ENCODE data around the gene CACNA1B.

Gene CACNA1B

GRCh38 chr9:137843355-137843754 lies 34.2 kb upstream of the CACNA1B start:
- Histone ChIP-seq H4K20me1 (ENCODE audit: insufficient read depth) (no peaks in the 10 kb centered on the region), H3K36me3 (ENCODE audit: insufficient read depth) (no peaks in the 10 kb centered on the region), H3K9ac (no peak overlapping the region), H3K4me2 (no peak overlapping the region), H2AFZ (ENCODE audit: low read depth) (no peak overlapping the region), H3K27ac (no peak overlapping the region), H3K4me1 (ENCODE audit: low read depth, poor library complexity, severe bottlenecking) (no peaks in the 10 kb centered on the region), H3K4me3 (IDR thresholded peaks at IDR 0.05; ENCODE audit: insufficient read depth, low read depth, low read length) (no peak overlapping the region), H3K79me2 (ENCODE audit: insufficient read depth, low read depth) (no peaks in the 10 kb centered on the region), H3K27me3 (ENCODE audit: insufficient read depth, low read depth) (no peaks in the 10 kb centered on the region)
- TF ChIP-seq CTCF (conservative IDR thresholded peaks at IDR 0.05; ENCODE audit: low read depth, low read length): no peak

GRCh38 chr9:137851516-137852267 lies 25.9 kb upstream of the CACNA1B start:
- Histone ChIP-seq H3K9ac (no peak overlapping the region), H3K4me2 (no peak overlapping the region), H3K27me3 (ENCODE audit: insufficient read depth, low read depth) (no peaks in the 10 kb centered on the region), H3K4me3 (IDR thresholded peaks at IDR 0.05; ENCODE audit: insufficient read depth, low read depth, low read length) (no peak overlapping the region), H2AFZ (ENCODE audit: low read depth) (no peak overlapping the region), H3K27ac (no peak overlapping the region), H3K4me1 (ENCODE audit: low read depth, poor library complexity, severe bottlenecking) (no peaks in the 10 kb centered on the region), H3K79me2 (ENCODE audit: insufficient read depth, low read depth) (no peaks in the 10 kb centered on the region), H4K20me1 (ENCODE audit: insufficient read depth) (no peaks in the 10 kb centered on the region), H3K36me3 (ENCODE audit: insufficient read depth) (no peaks in the 10 kb centered on the region)
- TF ChIP-seq CTCF (conservative IDR thresholded peaks at IDR 0.05; ENCODE audit: low read depth, low read length): no peak

- no peak overlapping the region for H3K9ac ChIP-seq
- H3K27me3 ChIP-seq (ENCODE audit: insufficient read depth, low read depth): no peaks in the 10 kb centered on the region
- TF ChIP-seq CTCF (conservative IDR thresholded peaks at IDR 0.05; ENCODE audit: low read depth, low read length): no peak
- no peak overlapping the region for H2AFZ ChIP-seq (ENCODE audit: low read depth)
- H3K4me3 ChIP-seq (IDR thresholded peaks at IDR 0.05; ENCODE audit: insufficient read depth, low read depth, low read length): no peak overlapping the region
- no peak overlapping the region for H3K27ac ChIP-seq
- H3K4me2 ChIP-seq: no peak overlapping the region
- H3K36me3 ChIP-seq (ENCODE audit: insufficient read depth): no peaks in the 10 kb centered on the region
- no peaks in the 10 kb centered on the region for H3K4me1 ChIP-seq (ENCODE audit: low read depth, poor library complexity, severe bottlenecking)
- H4K20me1 ChIP-seq (ENCODE audit: insufficient read depth): no peaks in the 10 kb centered on the region
- H3K79me2 ChIP-seq (ENCODE audit: insufficient read depth, low read depth): no peaks in the 10 kb centered on the region
Measured at GRCh38 chr9:137853392-137853995, 24.1 kb upstream of the CACNA1B start.

GRCh38 chr9:137860361-137860760 lies 17.2 kb upstream of the CACNA1B start:
- H3K9ac ChIP-seq: no peak overlapping the region
- no peaks in the 10 kb centered on the region for H3K79me2 ChIP-seq (ENCODE audit: insufficient read depth, low read depth)

More at GRCh38 chr9:137860361-137860760, 17.2 kb upstream of the CACNA1B start:
- Histone ChIP-seq H3K27me3 (ENCODE audit: insufficient read depth, low read depth) (no peaks in the 10 kb centered on the region), H3K27ac (no peak overlapping the region), H4K20me1 (ENCODE audit: insufficient read depth) (no peaks in the 10 kb centered on the region), H3K4me3 (IDR thresholded peaks at IDR 0.05; ENCODE audit: insufficient read depth, low read depth, low read length) (no peak overlapping the region), H2AFZ (ENCODE audit: low read depth) (no peak overlapping the region), H3K4me1 (ENCODE audit: low read depth, poor library complexity, severe bottlenecking) (no peaks in the 10 kb centered on the region), H3K4me2 (no peak overlapping the region), H3K36me3 (ENCODE audit: insufficient read depth) (no peaks in the 10 kb centered on the region)
- TF ChIP-seq CTCF (conservative IDR thresholded peaks at IDR 0.05; ENCODE audit: low read depth, low read length): no peak

Data from KMS-11 (cell line).